Fibroblast of lung (primary cell): ENCODE measurements around the gene HOXC9. TPM values are rescaled to one million over a fixed set of nuclear protein-coding genes. Genes with fewer than 3 reads are reported as not detected.

ENCODE experiments used
- DNase-seq, 2 donors: peaks; one replicate each; pipeline versions ENCODE4 v3.0.0 to v3.0.0-alpha.2; 2010; ENCODE audit warnings: low read depth in 2 of 2
- H2AFZ ChIP-seq: 2 replicates; pipeline ENCODE4 v1.5.1; 2012; ENCODE audit warnings: low read length, control low read depth, inconsistent platforms
- H3K27ac ChIP-seq: 2 replicates; pipeline ENCODE4 v1.5.1; 2011; ENCODE audit warnings: low read length, control low read depth; ENCODE audit not compliant: insufficient read depth
- H3K27me3 ChIP-seq: 2 replicates; pipeline ENCODE4 v1.5.1; 2011; ENCODE audit warnings: mild to moderate bottlenecking, low read length; ENCODE audit not compliant: control insufficient read depth, insufficient read depth
- H3K36me3 ChIP-seq: 2 replicates; pipeline ENCODE4 v1.5.1; 2011; ENCODE audit warnings: low read length; ENCODE audit not compliant: control insufficient read depth, insufficient read depth
- H3K4me1 ChIP-seq: 2 replicates; pipeline ENCODE4 v1.5.1; 2011; ENCODE audit warnings: low read length; ENCODE audit not compliant: control insufficient read depth, insufficient read depth; ENCODE audit errors: extremely low read depth
- H3K4me2 ChIP-seq: 2 replicates; pipeline ENCODE4 v1.5.1; 2011; ENCODE audit warnings: low read length, control low read depth; ENCODE audit not compliant: insufficient read depth; ENCODE audit errors: extremely low read depth
- H3K4me3 ChIP-seq, 4 experiments: fragments of 200-600 bp in 1 of 4; sonication (generic) in 1 of 4; replicated peaks in 1 of 4; 2 replicates each; pipeline ENCODE4 v1.5.1; 2011 to 2016; ENCODE audit warnings: low read length in 4 of 4, low read depth in 3 of 4, mild to moderate bottlenecking in 3 of 4, control low read depth in 2 of 4, inconsistent platforms in 1 of 4, mixed read lengths in 1 of 4; ENCODE audit not compliant: insufficient read depth in 1 of 4; ENCODE audit errors: control extremely low read depth in 1 of 4
- H3K79me2 ChIP-seq: 2 replicates; pipeline ENCODE4 v1.5.1; 2012; ENCODE audit warnings: mild to moderate bottlenecking, low read length, inconsistent platforms; ENCODE audit not compliant: control insufficient read depth, insufficient read depth
- H3K9ac ChIP-seq: 2 replicates; pipeline ENCODE4 v1.5.1; 2011; ENCODE audit warnings: mild to moderate bottlenecking, low read length, control low read depth; ENCODE audit not compliant: insufficient read depth
- H3K9me3 ChIP-seq: 2 replicates; pipeline ENCODE4 v1.5.1; 2012; ENCODE audit warnings: low read depth, low read length; ENCODE audit not compliant: control insufficient read depth, insufficient read depth
- H4K20me1 ChIP-seq: 2 replicates; pipeline ENCODE4 v1.5.1; 2011; ENCODE audit warnings: low read length; ENCODE audit not compliant: control insufficient read depth, insufficient read depth; ENCODE audit errors: extremely low read depth
- EZH2 ChIP-seq: IDR thresholded peaks from 2 replicates; pipeline ENCODE4 v1.5.1; 2012; ENCODE audit warnings: low read length, control low read depth, mild to moderate bottlenecking; ENCODE audit errors: missing control alignments
- polyA plus RNA-seq, 2 donors: library from polyadenylated mRNA; depleted of rRNA in 1 of 2; stranded (reverse) in 1 of 2; unstranded in 1 of 2; fragments of >200 nt; gene quantifications; 2 replicates each; pipeline ENCODE4 v1.2.1, GENCODE V29; 2011 to 2012; ENCODE audit warnings: missing spikeins in 1 of 2
- total RNA-seq: library from RNA; depleted of rRNA; stranded (reverse); fragments of >200 nt; gene quantifications from 2 replicates; pipeline ENCODE4 v1.2.1, GENCODE V29; 2014
- TF ChIP-seq, protein P1 (sequence below), 2 donors: IDR thresholded peaks in 1 of 2; conservative IDR thresholded peaks in 1 of 2; 1 replicate in 1 of 2; 2 replicates in 1 of 2; pipeline ENCODE4 v1.5.1; 2011 to 2012; ENCODE audit warnings: low read length in 2 of 2, control low read depth in 1 of 2, inconsistent platforms in 1 of 2, low read depth in 1 of 2, mild to moderate bottlenecking in 1 of 2

Gene HOXC9
- total and polyA plus RNA-seq, 2 donors (not counting 1 experiment from before 2014, with no cell fraction given), result 0.24 TPM; not detected in 1

DNA sequence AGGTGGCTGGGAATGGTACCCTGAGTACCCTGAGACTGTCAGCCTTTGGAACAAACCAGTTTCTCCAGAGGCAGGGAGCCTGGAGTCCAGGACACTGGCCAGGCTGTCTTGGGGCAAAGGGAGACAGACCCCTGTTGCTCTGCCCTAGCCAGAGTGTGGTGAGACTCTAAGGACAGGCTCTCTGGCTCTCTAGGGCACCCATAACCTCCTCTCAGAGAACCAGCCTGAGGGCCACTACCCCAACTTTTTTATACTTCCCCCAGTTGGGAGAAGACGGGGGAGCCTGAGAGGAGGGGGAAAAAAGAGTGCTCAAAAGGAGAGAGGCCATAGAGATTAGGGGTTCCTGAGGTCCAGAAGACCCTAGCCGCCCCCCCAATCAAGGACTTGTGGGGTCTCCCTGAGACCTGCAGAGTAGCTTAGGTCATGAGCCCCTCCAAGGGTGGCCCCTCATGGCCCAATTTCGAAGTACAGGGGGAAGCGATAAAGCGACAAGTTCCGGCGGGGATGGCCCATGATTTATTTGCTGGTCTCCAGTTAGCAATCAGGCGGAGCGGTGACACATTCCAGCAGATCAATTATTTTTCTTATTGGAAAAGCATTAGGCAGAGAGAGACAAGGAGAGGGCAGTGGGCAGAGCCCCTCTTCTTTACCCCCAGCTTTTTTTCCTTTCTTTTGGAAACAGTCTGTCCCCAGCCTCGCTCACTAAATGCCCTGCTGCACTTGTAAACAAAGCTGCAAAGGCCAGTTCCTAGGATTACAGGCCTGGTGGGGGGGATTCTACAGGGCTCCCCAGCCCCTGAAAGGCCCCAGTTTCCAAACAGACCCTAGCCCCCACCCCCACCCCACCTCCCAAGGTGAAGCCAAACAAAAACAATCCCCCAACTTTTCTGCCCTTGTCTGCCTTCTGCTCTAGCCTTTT lies 10.4 kb downstream of the HOXC9 start:
- no peak overlapping the region for H3K27ac ChIP-seq
- no peak for DNase-seq
- H3K27me3 ChIP-seq, result peaks cover 74% of the 10 kb centered on the region
- H4K20me1 ChIP-seq, result no peaks in the 10 kb centered on the region
- no peaks in the 10 kb centered on the region for H3K36me3 ChIP-seq
- TF ChIP-seq, protein P1, sequence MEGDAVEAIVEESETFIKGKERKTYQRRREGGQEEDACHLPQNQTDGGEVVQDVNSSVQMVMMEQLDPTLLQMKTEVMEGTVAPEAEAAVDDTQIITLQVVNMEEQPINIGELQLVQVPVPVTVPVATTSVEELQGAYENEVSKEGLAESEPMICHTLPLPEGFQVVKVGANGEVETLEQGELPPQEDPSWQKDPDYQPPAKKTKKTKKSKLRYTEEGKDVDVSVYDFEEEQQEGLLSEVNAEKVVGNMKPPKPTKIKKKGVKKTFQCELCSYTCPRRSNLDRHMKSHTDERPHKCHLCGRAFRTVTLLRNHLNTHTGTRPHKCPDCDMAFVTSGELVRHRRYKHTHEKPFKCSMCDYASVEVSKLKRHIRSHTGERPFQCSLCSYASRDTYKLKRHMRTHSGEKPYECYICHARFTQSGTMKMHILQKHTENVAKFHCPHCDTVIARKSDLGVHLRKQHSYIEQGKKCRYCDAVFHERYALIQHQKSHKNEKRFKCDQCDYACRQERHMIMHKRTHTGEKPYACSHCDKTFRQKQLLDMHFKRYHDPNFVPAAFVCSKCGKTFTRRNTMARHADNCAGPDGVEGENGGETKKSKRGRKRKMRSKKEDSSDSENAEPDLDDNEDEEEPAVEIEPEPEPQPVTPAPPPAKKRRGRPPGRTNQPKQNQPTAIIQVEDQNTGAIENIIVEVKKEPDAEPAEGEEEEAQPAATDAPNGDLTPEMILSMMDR (conservative IDR thresholded peaks at IDR 0.05 in 1 of 2, IDR thresholded peaks at IDR 0.05 in 1 of 2; ENCODE audit: low read depth in 1 of 2, low read length in 2 of 2), result no peak
- no peak for TF ChIP-seq EZH2
- no peaks in the 10 kb centered on the region for H3K4me1 ChIP-seq
- no peaks in the 10 kb centered on the region for H3K79me2 ChIP-seq
- H3K9me3 ChIP-seq, result no peaks in the 10 kb centered on the region
- H3K4me3 ChIP-seq, result peak overlapping the region in 1 of 4 experiments; percentile 31
- H3K9ac ChIP-seq, result no peak overlapping the region
- no peak overlapping the region for H2AFZ ChIP-seq
- H3K4me2 ChIP-seq, result no peak overlapping the region

DNA sequence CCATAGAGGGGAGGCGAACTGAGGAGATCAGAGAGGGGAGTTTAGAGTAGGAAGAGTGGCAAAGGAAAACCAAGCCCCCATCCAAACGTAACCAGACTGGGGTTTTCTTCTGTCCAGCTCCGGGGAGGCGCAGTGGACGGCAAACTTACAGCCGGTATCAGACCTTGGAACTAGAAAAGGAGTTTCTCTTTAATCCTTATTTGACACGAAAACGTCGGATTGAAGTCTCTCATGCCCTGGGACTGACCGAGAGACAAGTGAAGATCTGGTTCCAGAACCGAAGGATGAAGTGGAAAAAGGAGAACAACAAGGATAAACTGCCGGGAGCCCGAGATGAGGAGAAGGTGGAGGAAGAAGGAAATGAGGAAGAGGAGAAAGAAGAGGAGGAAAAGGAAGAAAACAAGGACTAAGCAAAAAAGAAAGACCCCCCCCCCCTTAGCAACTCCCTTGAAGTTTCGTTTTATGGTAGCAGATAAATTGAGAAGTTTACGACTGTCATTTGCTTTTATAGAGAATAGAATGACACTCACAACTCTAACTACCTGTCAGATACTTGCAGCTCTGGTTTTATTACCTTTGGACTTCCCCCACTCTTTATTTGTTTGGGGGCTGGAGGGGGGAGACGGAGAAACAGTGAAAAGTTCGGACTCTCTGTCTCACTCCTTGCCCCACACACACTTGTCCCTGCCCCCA lies 11.2 kb downstream of the HOXC9 start:
- no peak overlapping the region for H3K9ac ChIP-seq
- H3K27me3 ChIP-seq, result peaks cover 74% of the 10 kb centered on the region
- no peaks in the 10 kb centered on the region for H4K20me1 ChIP-seq
- TF ChIP-seq, protein P1 (conservative IDR thresholded peaks at IDR 0.05 in 1 of 2, IDR thresholded peaks at IDR 0.05 in 1 of 2; ENCODE audit: low read depth in 1 of 2, low read length in 2 of 2), result no peak
- peak; percentile 25 for TF ChIP-seq EZH2
- H3K4me1 ChIP-seq, result no peaks in the 10 kb centered on the region
- H3K9me3 ChIP-seq, result no peaks in the 10 kb centered on the region
- H3K79me2 ChIP-seq, result no peaks in the 10 kb centered on the region
- H3K4me3 ChIP-seq, result peak overlapping the region in 1 of 4 experiments; percentile 6
- no peak for DNase-seq
- H2AFZ ChIP-seq, result no peak overlapping the region
- no peak overlapping the region for H3K4me2 ChIP-seq
- no peaks in the 10 kb centered on the region for H3K36me3 ChIP-seq
- no peak overlapping the region for H3K27ac ChIP-seq
